Uterus (tissue), 2 donors: ENCODE data around the gene CITED4.

ENCODE experiments used
- CTCF ChIP-seq, 4 experiments: fragments of 200-600 bp in 2 of 4; fragments of 450-650 bp in 2 of 4; sonication (generic) in 2 of 4; IDR thresholded peaks; one replicate each; pipeline ENCODE4 v1.5.1; 2016 to 2019; ENCODE audit warnings: antibody characterized with exemption in 4 of 4, mild to moderate bottlenecking in 2 of 4, moderate library complexity in 1 of 4
- POLR2A ChIP-seq, 2 donors: fragments of 450-650 bp; IDR thresholded peaks; one replicate each; pipeline ENCODE4 v1.6.1; 2016; ENCODE audit warnings: antibody characterized with exemption in 2 of 2, mild to moderate bottlenecking in 1 of 2, moderate library complexity in 1 of 2

GRCh38 chr1:40870135-40870728 is 8.1 kb upstream of the CITED4 start:
- TF ChIP-seq CTCF (IDR thresholded peaks at IDR 0.05) (no peak), POLR2A (IDR thresholded peaks at IDR 0.05) (no peak)
